K562 (cell line): ENCODE data around the gene CEP290. TPM values are rescaled to one million over a fixed set of nuclear protein-coding genes. Genes with fewer than 3 reads are reported as not detected.

Experiments used
- BACH1 ChIP-seq: fragments of 200-800 bp; sonication (Bioruptor generic); IDR thresholded peaks from 2 replicates; pipeline ENCODE4 v1.6.1; 2016; ENCODE audit warnings: missing genetic modification characterization, missing compliant biosample characterization
- BRD4 ChIP-seq: fragments of 200-600 bp; sonication (generic); IDR thresholded peaks from 2 replicates; pipeline ENCODE4 v1.6.1; 2017; ENCODE audit warnings: inconsistent platforms
- HLTF ChIP-seq: fragments of 450-650 bp; IDR thresholded peaks from 2 replicates; pipeline ENCODE4 v1.6.1; 2016
- HOMEZ ChIP-seq: fragments of 250-450 bp; sonication (Bioruptor Pico); IDR thresholded peaks from 2 replicates; pipeline ENCODE4 v1.4.0; 2020; ENCODE audit warnings: mild to moderate bottlenecking, moderate library complexity
- ZNF212 ChIP-seq: fragments of 450-650 bp; formaldehyde crosslinking; IDR thresholded peaks from 2 replicates; pipeline ENCODE4 v1.4.0; 2020; ENCODE audit warnings: mild to moderate bottlenecking
- ZNF699 ChIP-seq: fragments of 250-450 bp; sonication (Bioruptor Pico); IDR thresholded peaks from 2 replicates; pipeline ENCODE4 v1.8.0; 2021; ENCODE audit warnings: mild to moderate bottlenecking, moderate library complexity; ENCODE audit not compliant: insufficient replicate concordance
- polyA plus RNA-seq, 8 experiments: library from polyadenylated mRNA; depleted of rRNA in 4 of 8; stranded (reverse) in 5 of 8; unstranded in 3 of 8; fragments of >200 nt; fragmentation: Nextera tagmentation in 2 of 8; fragmentation: Illumina TruSeq in 1 of 8; extraction: Ambion mirVana in 2 of 8; extraction: Trizol in 1 of 8; gene quantifications; 2 replicates each; pipeline versions ENCODE4 v1.2.1 to v1.2.3, GENCODE V29; 2011 to 2014; ENCODE audit warnings: inconsistent platforms in 1 of 8, missing spikeins in 1 of 8
- total RNA-seq, 7 experiments: library from RNA; depleted of rRNA in 6 of 7; stranded (reverse); fragments of >200 nt in 6 of 7; fragmentation: Illumina TruSeq in 2 of 7; extraction: Trizol in 2 of 7; gene quantifications; 2 replicates each; pipeline versions ENCODE4 v1.2.1 to v1.2.3, GENCODE V29; 2011 to 2021; ENCODE audit warnings: low replicate concordance in 1 of 7
- TF ChIP-seq, protein P1 (sequence below): fragments of 250-450 bp; sonication (Bioruptor Pico); IDR thresholded peaks from 2 replicates; pipeline ENCODE4 v1.4.0; 2020

The CEP290 gene
- total and polyA plus RNA-seq, 9 of the 15 experiments (the other 6 are each of a cell fraction or from before 2014, with no cell fraction given), result 7.2 to 19.4 (median 18.1) TPM

DNA sequence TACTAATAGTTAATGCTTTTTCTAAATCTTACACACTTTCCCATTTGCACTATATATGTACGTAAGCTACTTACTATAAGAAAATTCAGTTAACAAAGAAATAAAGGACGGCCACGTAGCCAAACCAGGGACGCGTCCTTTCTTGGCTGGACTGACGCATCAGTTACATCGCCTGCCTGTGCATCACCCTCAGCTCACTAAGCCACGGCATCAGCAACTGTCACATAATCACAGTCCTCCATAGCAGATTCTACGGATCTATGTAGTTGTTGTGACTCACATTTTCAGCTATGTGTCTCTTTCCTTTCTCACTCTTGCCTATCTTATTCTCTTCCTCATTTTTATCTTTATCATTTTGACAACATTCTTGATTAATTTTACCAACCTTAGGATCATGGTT, 74.6 kb downstream of the CEP290 start (continued):
- TF ChIP-seq ZNF212 (CRISPR knock-in tag) (no peak), BACH1 (tag) (no peak), BRD4 (no peak), HOMEZ (no peak), ZNF699 (CRISPR knock-in tag) (no peak), HLTF (no peak)
- TF ChIP-seq, protein P1, sequence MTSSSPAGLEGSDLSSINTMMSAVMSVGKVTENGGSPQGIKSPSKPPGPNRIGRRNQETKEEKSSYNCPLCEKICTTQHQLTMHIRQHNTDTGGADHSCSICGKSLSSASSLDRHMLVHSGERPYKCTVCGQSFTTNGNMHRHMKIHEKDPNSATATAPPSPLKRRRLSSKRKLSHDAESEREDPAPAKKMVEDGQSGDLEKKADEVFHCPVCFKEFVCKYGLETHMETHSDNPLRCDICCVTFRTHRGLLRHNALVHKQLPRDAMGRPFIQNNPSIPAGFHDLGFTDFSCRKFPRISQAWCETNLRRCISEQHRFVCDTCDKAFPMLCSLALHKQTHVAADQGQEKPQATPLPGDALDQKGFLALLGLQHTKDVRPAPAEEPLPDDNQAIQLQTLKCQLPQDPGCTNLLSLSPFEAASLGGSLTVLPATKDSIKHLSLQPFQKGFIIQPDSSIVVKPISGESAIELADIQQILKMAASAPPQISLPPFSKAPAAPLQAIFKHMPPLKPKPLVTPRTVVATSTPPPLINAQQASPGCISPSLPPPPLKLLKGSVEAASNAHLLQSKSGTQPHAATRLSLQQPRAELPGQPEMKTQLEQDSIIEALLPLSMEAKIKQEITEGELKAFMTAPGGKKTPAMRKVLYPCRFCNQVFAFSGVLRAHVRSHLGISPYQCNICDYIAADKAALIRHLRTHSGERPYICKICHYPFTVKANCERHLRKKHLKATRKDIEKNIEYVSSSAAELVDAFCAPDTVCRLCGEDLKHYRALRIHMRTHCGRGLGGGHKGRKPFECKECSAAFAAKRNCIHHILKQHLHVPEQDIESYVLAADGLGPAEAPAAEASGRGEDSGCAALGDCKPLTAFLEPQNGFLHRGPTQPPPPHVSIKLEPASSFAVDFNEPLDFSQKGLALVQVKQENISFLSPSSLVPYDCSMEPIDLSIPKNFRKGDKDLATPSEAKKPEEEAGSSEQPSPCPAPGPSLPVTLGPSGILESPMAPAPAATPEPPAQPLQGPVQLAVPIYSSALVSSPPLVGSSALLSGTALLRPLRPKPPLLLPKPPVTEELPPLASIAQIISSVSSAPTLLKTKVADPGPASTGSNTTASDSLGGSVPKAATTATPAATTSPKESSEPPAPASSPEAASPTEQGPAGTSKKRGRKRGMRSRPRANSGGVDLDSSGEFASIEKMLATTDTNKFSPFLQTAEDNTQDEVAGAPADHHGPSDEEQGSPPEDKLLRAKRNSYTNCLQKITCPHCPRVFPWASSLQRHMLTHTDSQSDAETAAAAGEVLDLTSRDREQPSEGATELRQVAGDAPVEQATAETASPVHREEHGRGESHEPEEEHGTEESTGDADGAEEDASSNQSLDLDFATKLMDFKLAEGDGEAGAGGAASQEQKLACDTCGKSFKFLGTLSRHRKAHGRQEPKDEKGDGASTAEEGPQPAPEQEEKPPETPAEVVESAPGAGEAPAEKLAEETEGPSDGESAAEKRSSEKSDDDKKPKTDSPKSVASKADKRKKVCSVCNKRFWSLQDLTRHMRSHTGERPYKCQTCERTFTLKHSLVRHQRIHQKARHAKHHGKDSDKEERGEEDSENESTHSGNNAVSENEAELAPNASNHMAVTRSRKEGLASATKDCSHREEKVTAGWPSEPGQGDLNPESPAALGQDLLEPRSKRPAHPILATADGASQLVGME (CRISPR knock-in tag), result no peak
